Middle frontal gyrus (tissue), 1 donor: ENCODE data around the gene AIF1.

Source experiments
- DNase-seq: peaks from one replicate; pipeline ENCODE4 v3.0.0-alpha.2; 2015; ENCODE audit warnings: low spot score; ENCODE audit errors: extremely low spot score

AIF1 gene

DNA sequence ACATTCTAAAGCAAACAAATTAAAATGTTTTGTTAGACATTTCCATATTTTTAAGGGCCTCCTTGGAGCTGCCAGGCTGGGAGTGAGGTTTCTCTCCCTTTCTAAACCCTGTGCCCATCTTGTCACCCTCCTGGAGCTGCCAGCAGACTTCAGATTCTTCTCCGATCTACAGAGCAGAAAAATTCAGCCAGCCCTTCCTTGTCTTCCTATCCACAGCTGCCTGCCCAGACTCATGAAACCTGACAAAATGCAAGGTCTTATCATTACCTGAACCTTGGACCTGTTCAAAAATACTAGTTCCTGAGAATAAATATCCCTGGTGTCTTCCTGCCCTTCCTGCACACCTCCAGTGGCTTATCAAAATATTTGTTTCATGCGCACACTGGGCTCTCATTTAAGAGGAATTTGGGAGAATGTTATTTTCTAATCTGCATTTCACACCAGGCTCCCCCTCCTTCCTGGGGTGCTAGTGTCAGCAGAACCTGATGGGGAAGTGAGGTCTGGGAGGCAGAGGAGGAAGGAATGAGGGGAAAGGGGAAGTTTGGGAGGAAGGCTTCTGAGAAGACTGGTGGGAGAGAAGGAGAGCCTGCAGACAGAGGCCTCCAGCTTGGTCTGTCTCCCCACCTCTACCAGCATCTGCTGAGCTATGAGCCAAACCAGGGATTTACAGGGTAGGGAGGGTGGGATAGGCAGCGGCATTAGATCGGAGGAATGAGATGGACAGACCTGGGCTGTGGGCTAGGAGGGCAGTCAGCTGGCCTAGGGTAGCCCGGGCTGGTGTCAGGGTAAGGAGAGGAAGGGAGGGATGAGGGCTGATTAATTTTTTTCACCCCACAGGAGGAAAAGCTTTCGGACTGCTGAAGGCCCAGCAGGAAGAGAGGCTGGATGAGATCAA lies at the start of gene AIF1:
Gene AIF1 (plus strand): TSS at position 551 of the 895 bp plus-strand sequence. CDS start 96 bp downstream, at position 647.
- no peak for DNase-seq

DNA sequence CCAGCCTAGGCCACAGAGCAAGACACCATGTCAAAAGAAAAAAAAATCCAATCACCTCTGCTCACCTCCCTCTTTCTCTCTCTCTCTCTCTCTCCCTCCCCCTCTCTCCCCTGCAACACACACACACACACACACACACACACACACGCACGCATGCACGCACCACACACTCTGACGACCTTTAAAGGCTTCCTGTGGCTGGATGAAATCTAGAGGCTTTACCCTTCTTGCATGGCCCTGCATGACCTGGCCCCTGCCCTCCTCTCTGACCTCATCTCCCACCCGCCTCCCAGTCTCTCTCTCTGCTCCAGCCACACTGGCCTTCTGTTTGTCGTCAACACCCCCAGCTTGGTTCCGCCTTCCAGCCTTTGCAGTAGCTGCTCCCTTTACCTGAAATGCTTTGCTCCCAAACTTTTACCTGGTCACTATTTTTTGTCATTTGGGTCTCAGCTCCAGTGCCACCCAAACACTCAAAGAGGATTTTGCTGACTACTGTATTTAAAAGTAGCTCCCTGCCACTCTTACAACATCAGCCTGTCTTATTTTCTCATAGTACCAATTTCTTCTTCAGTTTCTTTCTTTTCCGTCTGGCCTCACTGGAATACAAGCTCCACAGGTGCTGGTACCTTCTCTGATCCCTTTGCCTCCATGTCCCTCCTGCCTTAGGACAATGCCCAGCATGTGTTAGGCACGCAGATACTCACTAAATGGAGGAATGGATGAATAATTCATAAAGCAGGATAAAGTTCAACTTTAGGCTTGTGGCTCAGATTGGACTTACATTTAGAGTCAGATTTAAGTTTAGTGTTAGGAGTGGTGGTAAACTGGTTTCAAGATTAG lies 47.3 kb upstream of the AIF1 start:
- DNase-seq: no peak

DNA sequence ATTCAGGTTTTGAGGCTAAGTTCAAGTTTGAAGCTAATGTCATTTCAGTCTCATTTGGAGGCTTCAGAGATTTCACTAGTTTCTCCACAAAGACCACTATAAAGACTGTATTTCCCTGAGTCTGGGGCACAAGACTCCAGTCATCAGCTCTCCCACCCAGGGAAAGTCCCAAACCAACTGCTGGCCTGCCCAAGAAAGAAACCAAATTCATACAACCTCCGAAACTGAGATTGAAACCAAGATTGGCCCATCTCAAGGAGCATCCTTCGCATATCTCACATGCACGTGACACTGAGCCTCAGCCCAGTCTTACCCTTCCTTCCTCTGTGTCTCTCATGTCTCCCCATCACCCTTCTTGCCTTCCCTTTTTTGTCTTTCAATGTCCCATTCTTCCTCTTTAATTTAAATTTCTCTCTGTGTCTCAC lies 46.5 kb upstream of the AIF1 start:
- no peak for DNase-seq

DNA sequence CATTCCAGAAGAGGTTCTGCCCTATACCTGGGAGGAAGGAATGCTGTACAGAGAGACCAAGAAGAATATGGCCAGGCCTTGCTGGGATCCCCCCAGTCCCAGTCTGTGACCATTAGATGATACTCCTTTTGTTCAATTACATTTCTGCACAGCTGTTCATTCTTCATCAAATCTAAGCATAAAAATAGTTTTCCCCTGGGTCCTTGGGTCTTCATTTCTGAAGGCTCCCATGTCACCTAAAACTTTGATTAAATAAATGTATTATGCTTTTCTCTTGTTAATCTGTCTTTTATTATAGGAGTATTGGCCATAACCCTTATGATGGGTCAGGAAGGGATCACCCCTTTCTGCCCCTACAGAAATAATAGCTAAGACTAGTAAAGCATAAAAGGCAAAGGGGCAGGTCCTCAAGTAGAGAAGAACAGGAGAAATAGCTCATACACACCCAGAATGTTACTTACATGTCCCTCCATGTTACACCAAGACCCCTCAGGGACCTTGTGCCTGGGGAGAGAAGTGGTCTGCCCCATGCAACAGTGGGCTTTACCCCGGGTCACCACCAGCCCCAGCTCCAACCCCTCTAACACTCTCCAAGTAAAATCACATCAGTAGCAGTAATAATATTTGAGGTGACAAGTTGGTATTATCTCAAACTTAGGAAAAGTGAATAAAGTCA lies 45.0 kb upstream of the AIF1 start:
- DNase-seq: no peak

DNA sequence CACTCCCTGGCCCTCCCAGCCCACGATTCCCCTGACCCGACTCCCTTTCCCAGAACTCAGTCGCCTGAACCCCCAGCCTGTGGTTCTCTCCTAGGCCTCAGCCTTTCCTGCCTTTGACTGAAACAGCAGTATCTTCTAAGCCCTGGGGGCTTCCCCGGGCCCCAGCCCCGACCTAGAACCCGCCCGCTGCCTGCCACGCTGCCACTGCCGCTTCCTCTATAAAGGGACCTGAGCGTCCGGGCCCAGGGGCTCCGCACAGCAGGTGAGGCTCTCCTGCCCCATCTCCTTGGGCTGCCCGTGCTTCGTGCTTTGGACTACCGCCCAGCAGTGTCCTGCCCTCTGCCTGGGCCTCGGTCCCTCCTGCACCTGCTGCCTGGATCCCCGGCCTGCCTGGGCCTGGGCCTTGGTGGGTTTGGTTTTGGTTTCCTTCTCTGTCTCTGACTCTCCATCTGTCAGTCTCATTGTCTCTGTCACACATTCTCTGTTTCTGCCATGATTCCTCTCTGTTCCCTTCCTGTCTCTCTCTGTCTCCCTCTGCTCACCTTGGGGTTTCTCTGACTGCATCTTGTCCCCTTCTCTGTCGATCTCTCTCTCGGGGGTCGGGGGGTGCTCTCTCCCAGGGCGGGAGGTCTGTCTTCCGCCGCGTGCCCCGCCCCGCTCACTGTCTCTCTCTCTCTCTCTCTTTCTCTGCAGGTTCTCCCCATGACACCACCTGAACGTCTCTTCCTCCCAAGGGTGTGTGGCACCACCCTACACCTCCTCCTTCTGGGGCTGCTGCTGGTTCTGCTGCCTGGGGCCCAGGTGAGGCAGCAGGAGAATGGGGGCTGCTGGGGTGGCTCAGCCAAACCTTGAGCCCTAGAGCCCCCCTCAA lies 42.8 kb upstream of the AIF1 start, which contains the start of gene LTA:
Gene LTA (plus strand): TSS at position 249 of the 871 bp plus-strand sequence. CDS start 454 bp downstream, at position 703.
- DNase-seq: no peak

DNA sequence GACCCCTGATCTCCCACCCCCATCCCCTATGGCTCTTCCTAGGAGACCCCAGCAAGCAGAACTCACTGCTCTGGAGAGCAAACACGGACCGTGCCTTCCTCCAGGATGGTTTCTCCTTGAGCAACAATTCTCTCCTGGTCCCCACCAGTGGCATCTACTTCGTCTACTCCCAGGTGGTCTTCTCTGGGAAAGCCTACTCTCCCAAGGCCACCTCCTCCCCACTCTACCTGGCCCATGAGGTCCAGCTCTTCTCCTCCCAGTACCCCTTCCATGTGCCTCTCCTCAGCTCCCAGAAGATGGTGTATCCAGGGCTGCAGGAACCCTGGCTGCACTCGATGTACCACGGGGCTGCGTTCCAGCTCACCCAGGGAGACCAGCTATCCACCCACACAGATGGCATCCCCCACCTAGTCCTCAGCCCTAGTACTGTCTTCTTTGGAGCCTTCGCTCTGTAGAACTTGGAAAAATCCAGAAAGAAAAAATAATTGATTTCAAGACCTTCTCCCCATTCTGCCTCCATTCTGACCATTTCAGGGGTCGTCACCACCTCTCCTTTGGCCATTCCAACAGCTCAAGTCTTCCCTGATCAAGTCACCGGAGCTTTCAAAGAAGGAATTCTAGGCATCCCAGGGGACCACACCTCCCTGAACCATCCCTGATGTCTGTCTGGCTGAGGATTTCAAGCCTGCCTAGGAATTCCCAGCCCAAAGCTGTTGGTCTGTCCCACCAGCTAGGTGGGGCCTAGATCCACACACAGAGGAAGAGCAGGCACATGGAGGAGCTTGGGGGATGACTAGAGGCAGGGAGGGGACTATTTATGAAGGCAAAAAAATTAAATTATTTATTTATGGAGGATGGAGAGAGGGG lies 41.6 kb upstream of the AIF1 start:
- DNase-seq: no peak

DNA sequence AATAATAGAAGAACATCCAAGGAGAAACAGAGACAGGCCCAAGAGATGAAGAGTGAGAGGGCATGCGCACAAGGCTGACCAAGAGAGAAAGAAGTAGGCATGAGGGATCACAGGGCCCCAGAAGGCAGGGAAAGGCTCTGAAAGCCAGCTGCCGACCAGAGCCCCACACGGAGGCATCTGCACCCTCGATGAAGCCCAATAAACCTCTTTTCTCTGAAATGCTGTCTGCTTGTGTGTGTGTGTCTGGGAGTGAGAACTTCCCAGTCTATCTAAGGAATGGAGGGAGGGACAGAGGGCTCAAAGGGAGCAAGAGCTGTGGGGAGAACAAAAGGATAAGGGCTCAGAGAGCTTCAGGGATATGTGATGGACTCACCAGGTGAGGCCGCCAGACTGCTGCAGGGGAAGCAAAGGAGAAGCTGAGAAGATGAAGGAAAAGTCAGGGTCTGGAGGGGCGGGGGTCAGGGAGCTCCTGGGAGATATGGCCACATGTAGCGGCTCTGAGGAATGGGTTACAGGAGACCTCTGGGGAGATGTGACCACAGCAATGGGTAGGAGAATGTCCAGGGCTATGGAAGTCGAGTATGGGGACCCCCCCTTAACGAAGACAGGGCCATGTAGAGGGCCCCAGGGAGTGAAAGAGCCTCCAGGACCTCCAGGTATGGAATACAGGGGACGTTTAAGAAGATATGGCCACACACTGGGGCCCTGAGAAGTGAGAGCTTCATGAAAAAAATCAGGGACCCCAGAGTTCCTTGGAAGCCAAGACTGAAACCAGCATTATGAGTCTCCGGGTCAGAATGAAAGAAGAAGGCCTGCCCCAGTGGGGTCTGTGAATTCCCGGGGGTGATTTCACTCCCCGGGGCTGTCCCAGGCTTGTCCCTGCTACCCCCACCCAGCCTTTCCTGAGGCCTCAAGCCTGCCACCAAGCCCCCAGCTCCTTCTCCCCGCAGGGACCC lies 40.6 kb upstream of the AIF1 start:
- no peak for DNase-seq

DNA sequence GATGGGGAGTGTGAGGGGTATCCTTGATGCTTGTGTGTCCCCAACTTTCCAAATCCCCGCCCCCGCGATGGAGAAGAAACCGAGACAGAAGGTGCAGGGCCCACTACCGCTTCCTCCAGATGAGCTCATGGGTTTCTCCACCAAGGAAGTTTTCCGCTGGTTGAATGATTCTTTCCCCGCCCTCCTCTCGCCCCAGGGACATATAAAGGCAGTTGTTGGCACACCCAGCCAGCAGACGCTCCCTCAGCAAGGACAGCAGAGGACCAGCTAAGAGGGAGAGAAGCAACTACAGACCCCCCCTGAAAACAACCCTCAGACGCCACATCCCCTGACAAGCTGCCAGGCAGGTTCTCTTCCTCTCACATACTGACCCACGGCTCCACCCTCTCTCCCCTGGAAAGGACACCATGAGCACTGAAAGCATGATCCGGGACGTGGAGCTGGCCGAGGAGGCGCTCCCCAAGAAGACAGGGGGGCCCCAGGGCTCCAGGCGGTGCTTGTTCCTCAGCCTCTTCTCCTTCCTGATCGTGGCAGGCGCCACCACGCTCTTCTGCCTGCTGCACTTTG lies 39.6 kb upstream of the AIF1 start, which contains the start of gene TNF:
Gene TNF (plus strand): TSS at position 231 of the 567 bp plus-strand sequence. CDS start 177 bp downstream, at position 408.
- no peak for DNase-seq

DNA sequence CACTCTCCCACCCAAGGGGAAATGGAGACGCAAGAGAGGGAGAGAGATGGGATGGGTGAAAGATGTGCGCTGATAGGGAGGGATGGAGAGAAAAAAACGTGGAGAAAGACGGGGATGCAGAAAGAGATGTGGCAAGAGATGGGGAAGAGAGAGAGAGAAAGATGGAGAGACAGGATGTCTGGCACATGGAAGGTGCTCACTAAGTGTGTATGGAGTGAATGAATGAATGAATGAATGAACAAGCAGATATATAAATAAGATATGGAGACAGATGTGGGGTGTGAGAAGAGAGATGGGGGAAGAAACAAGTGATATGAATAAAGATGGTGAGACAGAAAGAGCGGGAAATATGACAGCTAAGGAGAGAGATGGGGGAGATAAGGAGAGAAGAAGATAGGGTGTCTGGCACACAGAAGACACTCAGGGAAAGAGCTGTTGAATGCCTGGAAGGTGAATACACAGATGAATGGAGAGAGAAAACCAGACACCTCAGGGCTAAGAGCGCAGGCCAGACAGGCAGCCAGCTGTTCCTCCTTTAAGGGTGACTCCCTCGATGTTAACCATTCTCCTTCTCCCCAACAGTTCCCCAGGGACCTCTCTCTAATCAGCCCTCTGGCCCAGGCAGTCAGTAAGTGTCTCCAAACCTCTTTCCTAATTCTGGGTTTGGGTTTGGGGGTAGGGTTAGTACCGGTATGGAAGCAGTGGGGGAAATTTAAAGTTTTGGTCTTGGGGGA lies 38.9 kb upstream of the AIF1 start:
- DNase-seq: no peak

DNA sequence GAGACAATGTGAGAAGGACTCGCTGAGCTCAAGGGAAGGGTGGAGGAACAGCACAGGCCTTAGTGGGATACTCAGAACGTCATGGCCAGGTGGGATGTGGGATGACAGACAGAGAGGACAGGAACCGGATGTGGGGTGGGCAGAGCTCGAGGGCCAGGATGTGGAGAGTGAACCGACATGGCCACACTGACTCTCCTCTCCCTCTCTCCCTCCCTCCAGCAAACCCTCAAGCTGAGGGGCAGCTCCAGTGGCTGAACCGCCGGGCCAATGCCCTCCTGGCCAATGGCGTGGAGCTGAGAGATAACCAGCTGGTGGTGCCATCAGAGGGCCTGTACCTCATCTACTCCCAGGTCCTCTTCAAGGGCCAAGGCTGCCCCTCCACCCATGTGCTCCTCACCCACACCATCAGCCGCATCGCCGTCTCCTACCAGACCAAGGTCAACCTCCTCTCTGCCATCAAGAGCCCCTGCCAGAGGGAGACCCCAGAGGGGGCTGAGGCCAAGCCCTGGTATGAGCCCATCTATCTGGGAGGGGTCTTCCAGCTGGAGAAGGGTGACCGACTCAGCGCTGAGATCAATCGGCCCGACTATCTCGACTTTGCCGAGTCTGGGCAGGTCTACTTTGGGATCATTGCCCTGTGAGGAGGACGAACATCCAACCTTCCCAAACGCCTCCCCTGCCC lies 38.0 kb upstream of the AIF1 start:
- no peak for DNase-seq

DNA sequence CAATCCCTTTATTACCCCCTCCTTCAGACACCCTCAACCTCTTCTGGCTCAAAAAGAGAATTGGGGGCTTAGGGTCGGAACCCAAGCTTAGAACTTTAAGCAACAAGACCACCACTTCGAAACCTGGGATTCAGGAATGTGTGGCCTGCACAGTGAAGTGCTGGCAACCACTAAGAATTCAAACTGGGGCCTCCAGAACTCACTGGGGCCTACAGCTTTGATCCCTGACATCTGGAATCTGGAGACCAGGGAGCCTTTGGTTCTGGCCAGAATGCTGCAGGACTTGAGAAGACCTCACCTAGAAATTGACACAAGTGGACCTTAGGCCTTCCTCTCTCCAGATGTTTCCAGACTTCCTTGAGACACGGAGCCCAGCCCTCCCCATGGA lies 37.5 kb upstream of the AIF1 start:
- DNase-seq: no peak

DNA sequence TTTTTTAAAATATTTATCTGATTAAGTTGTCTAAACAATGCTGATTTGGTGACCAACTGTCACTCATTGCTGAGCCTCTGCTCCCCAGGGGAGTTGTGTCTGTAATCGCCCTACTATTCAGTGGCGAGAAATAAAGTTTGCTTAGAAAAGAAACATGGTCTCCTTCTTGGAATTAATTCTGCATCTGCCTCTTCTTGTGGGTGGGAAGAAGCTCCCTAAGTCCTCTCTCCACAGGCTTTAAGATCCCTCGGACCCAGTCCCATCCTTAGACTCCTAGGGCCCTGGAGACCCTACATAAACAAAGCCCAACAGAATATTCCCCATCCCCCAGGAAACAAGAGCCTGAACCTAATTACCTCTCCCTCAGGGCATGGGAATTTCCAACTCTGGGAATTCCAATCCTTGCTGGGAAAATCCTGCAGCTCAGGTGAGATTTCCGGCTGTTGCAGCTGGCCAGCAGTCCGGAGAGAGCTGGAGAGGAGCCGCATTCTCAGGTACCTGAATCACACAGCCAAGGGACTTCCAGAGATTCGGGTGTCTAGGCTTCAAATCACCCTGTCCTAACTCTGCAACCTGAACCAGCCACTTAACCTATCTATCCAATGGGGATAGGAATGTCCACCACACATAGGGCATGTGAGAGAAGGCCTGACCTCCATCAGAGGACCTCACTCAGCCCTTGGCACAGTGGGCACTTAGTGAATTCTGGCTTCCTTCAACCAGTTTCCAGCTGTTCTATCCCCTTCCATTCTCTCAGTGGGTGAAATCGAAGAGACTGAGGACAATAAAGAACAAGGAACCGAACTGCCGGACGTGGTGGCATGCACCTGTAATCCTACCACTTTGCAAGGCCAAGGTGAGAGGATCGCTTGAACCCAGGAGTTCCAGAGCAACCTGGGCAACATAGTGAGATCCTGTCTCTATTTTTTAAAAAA lies 36.6 kb upstream of the AIF1 start:
- DNase-seq: no peak

DNA sequence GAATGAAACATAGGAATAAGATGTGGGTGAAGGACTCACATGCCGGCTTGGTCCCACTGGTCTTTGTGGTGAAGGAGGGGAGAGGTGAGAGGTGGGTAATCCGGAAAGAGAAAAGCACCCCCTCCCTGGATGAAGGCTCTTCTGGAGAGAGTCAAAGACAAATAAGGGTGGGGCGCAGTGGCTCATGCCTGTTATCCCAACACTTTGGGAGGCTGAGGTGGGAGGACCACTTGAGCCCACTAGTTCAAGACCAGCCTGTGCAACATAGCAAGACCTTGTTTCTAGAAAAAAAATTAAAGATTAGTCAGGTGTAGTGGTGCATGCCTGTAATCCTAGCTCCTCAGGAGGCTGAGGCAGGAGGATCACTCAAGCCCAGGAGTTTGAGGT lies 35.9 kb upstream of the AIF1 start:
- DNase-seq: no peak

DNA sequence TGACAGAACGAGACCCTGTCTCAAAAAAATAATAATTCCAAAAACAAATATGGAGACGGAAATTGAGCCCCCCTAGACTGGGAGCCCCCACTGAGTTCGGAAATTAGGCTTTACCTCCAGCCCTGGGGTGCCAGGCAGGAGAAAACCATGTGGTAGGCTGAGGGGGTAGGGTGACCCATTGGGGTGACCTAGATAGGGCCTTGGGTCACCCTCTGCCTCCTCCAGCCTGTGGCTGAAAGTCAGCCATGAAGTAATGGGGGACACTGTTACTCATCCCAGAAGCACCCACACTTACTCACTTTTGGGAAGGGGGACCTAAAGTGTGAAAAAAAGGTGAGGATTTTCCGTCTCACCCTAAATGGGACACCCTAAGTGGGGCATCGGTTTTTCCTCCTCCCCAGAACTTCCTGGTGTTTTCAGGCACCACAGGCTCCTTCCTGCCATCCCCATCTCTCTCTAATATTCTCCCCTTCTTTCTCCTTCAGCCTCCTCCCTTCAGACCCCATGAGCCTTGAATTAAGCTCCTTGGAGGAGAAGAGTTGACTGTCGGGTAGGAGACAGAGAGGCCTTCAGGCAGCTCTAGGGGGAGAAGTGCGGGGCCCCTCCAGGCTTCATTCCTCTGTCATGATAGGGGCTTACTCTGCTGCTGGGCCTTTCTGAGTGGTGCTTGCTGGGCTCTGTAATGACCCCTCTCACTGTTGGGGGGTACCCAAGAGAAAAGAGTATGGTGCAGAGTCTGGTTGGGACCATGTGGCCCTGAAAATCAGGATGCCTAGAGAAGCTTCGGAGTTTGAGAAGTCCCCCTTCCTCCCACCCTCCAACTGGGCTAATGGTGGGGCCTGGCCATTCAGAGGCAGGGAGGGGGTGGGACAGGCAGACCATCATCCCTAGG lies 35.2 kb upstream of the AIF1 start:
- no peak for DNase-seq

DNA sequence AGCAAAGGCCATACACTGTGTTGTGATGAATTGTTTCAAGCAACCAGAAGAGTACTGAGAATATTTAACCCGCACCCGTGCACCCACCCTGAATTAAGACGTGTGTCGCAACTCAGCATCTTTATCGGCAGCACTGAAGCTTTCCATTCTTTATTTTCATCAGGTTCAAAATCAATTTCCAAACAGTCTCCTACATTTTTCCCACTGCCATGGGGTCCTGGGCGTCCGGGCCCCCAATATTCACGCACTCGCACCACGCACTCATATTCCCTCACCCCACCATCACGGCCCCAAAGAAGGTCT lies 34.6 kb upstream of the AIF1 start:
- DNase-seq: no peak
